Right atrium auricular region (tissue), 2 donors: ENCODE results near the gene CLTC. TPM values are rescaled to one million over a fixed set of nuclear protein-coding genes. Genes with fewer than 3 reads are reported as not detected.

Experiments used
- DNase-seq: peaks from one replicate; pipeline ENCODE4 v3.0.0-alpha.2; 2019; ENCODE audit warnings: low spot score
- H3K27ac ChIP-seq, 2 donors: fragments of 200-600 bp; sonication (generic); 1 replicate in 1 of 2; 2 replicates in 1 of 2; pipeline ENCODE4 v1.5.1; 2016 to 2019
- H3K27me3 ChIP-seq, 2 donors: fragments of 200-600 bp; sonication (generic); one replicate each; pipeline versions ENCODE4 v1.5.1 to v1.6.0; 2017 to 2019
- H3K36me3 ChIP-seq: fragments of 200-600 bp; sonication (generic); one replicate; pipeline ENCODE4 v1.5.1; 2016
- H3K4me1 ChIP-seq, 2 donors: fragments of 200-600 bp; sonication (generic); one replicate each; pipeline versions ENCODE4 v1.5.1 to v1.6.0; 2017 to 2019
- H3K4me3 ChIP-seq, 2 donors: fragments of 200-600 bp; sonication (generic); 1 replicate in 1 of 2; 2 replicates in 1 of 2; pipeline ENCODE4 v1.5.1; 2017 to 2019; ENCODE audit warnings: mild to moderate bottlenecking in 1 of 2, moderate library complexity in 1 of 2
- H3K9me3 ChIP-seq, 2 donors: fragments of 200-600 bp; sonication (generic); one replicate each; pipeline ENCODE4 v1.5.1; 2019
- CTCF ChIP-seq, 2 donors: fragments of 200-600 bp; sonication (generic); IDR thresholded peaks; one replicate each; pipeline ENCODE4 v1.5.1; 2019; ENCODE audit warnings: antibody characterized with exemption in 2 of 2
- total RNA-seq, 2 donors: library from RNA; depleted of rRNA; stranded (reverse); fragments of >200 nt; gene quantifications; one replicate each; pipeline ENCODE4 v1.1.0, GENCODE V29; 2016

The CLTC gene
- total RNA-seq, 2 donors from 2014 or later, result 183 to 256 TPM

DNA sequence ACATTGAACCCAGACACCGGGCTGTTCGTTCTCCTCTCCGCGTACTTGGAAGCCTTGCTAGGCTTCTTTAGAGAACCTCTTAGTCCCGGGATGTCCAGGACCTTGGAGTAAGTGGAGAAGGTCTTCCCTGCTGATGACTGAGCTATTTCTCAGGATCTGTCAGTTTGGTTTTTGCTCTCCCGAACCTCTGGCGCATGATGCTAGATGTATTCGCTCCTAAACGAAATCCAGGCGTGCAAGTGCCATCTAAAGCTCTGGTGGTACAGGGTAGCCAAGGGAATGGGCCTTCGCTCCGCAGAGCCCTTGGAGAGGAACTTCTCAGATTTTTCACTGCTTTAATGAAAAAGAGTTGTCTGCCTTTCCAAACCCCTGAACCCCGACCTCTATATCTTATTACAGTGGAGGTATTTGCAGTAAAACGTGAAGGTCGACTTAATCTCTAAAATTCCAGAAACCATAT lies 88.3 kb downstream of the CLTC start:
- no peak for DNase-seq
- H3K9me3 ChIP-seq, result no peaks in the 10 kb centered on the region
- peak overlapping the region; percentile 79 to 87 for H3K4me3 ChIP-seq
- TF ChIP-seq CTCF (IDR thresholded peaks at IDR 0.05), result no peak
- peak overlapping the region; percentile 94 to 95 for H3K27ac ChIP-seq
- no peaks in the 10 kb centered on the region for H3K36me3 ChIP-seq
- no peaks in the 10 kb centered on the region for H3K27me3 ChIP-seq
- H3K4me1 ChIP-seq, result peaks cover 0 to 40% of the 10 kb centered on the region in 2 donors

GRCh38 chr17:59711936-59712335 lies 92.2 kb downstream of the CLTC start:
- Histone ChIP-seq H3K4me1 (peaks cover 0 to 32% of the 10 kb centered on the region in 2 donors), H3K36me3 (no peaks in the 10 kb centered on the region), H3K9me3 (no peaks in the 10 kb centered on the region), H3K27me3 (no peaks in the 10 kb centered on the region), H3K4me3 (no peak overlapping the region), H3K27ac (no peak overlapping the region)
- no peak for TF ChIP-seq CTCF (IDR thresholded peaks at IDR 0.05)
- DNase-seq, result no peak

DNA sequence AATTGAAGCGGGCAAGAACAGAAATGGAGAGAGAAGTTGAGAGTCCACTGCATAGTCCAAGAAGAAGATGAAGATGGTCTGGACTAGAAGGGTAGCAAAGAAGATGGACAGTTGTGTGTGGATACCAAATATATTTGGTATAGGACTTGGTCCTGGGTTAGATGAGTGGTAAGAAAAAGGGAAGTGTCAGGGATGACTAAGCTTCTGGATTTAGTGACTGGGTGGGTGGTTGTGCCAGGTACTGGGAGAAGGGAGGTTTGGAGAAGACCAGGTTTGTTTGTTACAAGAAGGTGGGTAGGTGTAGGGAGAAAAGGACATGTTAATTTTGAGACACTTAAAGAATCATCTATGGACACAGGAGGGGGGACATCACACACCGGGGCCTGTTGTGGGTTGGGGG lies 93.2 kb downstream of the CLTC start:
- Histone ChIP-seq H3K36me3 (no peaks in the 10 kb centered on the region), H3K27me3 (no peaks in the 10 kb centered on the region), H3K4me1 (peaks cover 0 to 32% of the 10 kb centered on the region in 2 donors), H3K27ac (no peak overlapping the region), H3K9me3 (no peaks in the 10 kb centered on the region), H3K4me3 (no peak overlapping the region)
- TF ChIP-seq CTCF (IDR thresholded peaks at IDR 0.05), result no peak
- DNase-seq, result no peak

DNA sequence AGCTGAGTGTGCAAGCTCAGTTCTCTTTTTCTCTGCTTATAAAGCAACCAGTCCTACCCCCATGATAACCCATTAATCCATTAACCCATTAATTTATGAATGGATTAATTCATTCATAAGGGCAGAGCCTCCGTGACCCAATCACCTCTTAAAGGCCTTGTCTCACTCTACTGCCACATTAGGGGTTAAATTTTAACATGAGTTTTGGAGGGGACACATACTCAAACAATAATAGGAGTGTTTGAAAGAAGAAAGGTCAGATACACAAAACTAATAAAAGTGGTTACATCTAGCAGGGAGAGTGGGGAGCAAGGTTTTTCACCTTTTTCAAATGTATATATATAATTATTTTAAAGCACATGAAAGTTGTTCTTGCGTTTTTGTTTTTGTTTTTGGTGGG lies 94.6 kb downstream of the CLTC start:
- DNase-seq, result no peak
- TF ChIP-seq CTCF (IDR thresholded peaks at IDR 0.05), result no peak
- Histone ChIP-seq H3K4me3 (no peak overlapping the region), H3K36me3 (no peaks in the 10 kb centered on the region), H3K27ac (no peak overlapping the region), H3K27me3 (no peaks in the 10 kb centered on the region), H3K4me1 (peaks cover 0 to 18% of the 10 kb centered on the region in 2 donors), H3K9me3 (no peaks in the 10 kb centered on the region)

DNA sequence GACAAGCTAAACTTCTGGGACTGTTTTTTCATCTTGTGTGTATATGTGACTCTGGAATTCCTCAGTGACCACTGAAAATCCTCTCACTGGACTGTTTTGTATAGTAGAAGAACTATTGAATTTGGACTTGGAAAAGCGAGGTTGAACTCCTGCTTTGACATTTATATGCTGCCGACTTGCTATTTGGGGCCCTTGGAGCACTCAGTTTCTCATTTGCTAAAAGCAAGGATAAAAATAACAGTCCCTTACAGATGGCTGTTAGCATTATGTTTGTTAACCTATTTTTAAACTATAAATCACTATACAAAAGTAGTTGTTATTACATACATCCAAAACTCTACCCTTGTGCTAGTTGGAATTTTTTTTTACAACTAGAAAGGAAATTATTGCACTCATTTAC lies 96.7 kb downstream of the CLTC start:
- no peak for TF ChIP-seq CTCF (IDR thresholded peaks at IDR 0.05)
- H3K4me3 ChIP-seq, result no peak overlapping the region
- no peak overlapping the region for H3K27ac ChIP-seq

GRCh38 chr17:59719526-59719925 lies 99.8 kb downstream of the CLTC start:
- H3K9me3 ChIP-seq, result no peaks in the 10 kb centered on the region
- no peak overlapping the region for H3K4me3 ChIP-seq
- H3K36me3 ChIP-seq, result no peaks in the 10 kb centered on the region
- no peak for DNase-seq
- no peak for TF ChIP-seq CTCF (IDR thresholded peaks at IDR 0.05)
- peaks cover 0 to 7% of the 10 kb centered on the region in 2 donors for H3K4me1 ChIP-seq
- no peak overlapping the region for H3K27ac ChIP-seq
- no peaks in the 10 kb centered on the region for H3K27me3 ChIP-seq

More for the DNA sequence above, 96.7 kb downstream of the CLTC start:
- Histone ChIP-seq H3K36me3 (no peaks in the 10 kb centered on the region), H3K9me3 (no peaks in the 10 kb centered on the region), H3K27me3 (no peaks in the 10 kb centered on the region), H3K4me1 (peaks cover 0 to 7% of the 10 kb centered on the region in 2 donors)
- DNase-seq, result no peak
